Measurements from ENCODE around the gene LRCH3. TPM values are rescaled to one million over a fixed set of nuclear protein-coding genes. Genes with fewer than 3 reads are reported as not detected.

The LRCH3 gene
- total and polyA plus RNA-seq, 11 donors = 11.1 to 40.3 (median 24.0) TPM

DNA sequence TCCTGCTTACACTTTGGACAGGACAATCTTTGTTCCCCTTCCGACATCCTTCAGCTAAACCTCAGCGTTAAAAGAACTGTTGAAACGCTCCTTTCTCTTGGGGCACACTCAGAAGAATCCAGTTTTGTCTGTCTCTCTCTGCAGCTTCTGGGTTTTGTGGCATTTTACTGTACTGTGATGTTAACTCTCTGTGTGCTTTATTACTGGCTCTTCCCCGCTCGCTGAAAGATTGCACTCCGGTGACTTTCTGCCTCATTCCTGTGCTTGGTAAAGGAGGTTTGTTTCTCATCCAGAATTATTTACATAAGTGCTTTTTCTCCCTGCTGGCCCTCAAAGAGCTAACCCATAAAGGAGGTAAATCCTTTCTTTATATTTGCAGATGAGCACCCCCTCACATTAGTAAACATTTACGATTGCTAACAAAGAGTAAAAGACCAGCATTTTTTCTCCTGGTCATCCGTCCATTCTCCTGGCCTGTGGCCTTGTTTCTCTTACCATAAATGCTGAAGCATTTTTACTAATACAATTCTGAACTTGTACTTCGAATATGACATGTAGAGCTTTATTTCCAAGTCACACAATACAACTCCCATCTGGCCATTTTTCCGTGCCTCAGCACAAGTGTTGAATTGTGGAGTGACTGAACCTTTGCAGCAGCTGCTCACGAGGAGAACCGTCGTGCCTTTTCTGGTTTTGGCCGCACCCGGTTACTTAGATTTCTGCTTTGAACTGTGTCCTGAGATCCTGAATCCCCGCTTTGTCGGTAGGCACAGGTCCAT lies 89.6 kb downstream of the LRCH3 start:
- intact Hi-C loops (cut with DNase I) = no loop called here
- no peak overlapping the region for H3K27ac ChIP-seq
- no peaks in the 10 kb centered on the region for H3K9me3 ChIP-seq
- 87 to 89% (median 88%) methylated on average over 17 of the region's 17 CpGs for WGBS, 4 donors
- no peaks in the 10 kb centered on the region for H3K27me3 ChIP-seq
- DNase-seq (no peak), ATAC-seq (no peak)
- H3K36me3 ChIP-seq = peaks cover 0 to 88% (median 61%) of the 10 kb centered on the region in 9 donors
- H3K4me3 ChIP-seq = no peak overlapping the region
- TF ChIP-seq POLR2A (IDR thresholded peaks at IDR 0.05) = no peak
- TF ChIP-seq, protein P1, sequence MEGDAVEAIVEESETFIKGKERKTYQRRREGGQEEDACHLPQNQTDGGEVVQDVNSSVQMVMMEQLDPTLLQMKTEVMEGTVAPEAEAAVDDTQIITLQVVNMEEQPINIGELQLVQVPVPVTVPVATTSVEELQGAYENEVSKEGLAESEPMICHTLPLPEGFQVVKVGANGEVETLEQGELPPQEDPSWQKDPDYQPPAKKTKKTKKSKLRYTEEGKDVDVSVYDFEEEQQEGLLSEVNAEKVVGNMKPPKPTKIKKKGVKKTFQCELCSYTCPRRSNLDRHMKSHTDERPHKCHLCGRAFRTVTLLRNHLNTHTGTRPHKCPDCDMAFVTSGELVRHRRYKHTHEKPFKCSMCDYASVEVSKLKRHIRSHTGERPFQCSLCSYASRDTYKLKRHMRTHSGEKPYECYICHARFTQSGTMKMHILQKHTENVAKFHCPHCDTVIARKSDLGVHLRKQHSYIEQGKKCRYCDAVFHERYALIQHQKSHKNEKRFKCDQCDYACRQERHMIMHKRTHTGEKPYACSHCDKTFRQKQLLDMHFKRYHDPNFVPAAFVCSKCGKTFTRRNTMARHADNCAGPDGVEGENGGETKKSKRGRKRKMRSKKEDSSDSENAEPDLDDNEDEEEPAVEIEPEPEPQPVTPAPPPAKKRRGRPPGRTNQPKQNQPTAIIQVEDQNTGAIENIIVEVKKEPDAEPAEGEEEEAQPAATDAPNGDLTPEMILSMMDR (IDR thresholded peaks at IDR 0.05) = no peak
- H3K4me1 ChIP-seq = peaks cover 0 to 17% (median 0%) of the 10 kb centered on the region in 12 donors

DNA sequence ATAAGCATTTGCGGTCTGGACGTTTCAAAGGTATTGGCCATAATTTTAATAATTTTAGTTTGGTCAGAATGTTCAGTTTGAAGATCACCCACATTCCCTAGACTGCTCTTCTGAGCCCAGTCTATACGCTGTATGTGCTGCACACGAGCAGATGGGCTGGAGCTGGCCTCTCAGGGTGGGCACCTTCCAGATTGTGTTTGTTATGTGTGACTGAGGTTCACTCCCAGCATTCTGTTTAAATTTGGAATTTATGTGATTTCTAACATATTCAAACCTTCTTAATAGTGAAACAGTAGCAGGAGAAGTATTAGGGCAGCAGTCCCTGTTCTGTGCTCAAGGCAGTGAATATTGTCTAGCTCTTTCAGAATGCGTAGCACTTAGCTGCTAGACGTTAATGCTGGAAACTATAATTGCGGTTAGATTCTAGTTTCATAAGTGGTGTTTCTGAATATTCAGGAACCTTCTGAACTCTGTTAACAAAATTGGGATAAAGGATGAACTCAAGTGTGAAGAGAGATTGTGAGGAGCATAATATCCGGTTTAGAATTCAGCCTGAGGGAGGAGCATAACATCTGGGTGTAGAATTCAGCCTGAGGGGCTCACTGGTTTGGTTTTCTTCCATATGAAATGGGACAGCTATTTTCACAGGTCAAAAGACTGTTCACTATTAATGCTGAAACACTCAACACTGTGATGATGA lies 90.4 kb downstream of the LRCH3 start:
- WGBS, 4 donors = 82 to 91% (median 84%) methylated on average over 8 of the region's 8 CpGs
- intact Hi-C loops (cut with DNase I) = no loop called here
- H3K27me3 ChIP-seq = no peaks in the 10 kb centered on the region
- ATAC-seq = no peak
- peaks cover 0 to 86% (median 62%) of the 10 kb centered on the region in 9 donors for H3K36me3 ChIP-seq
- no peak for DNase-seq
- TF ChIP-seq POLR2A (IDR thresholded peaks at IDR 0.05) = no peak
- TF ChIP-seq, protein P1 (IDR thresholded peaks at IDR 0.05) = no peak
- peaks cover 0 to 17% (median 0%) of the 10 kb centered on the region in 12 donors for H3K4me1 ChIP-seq
- H3K4me3 ChIP-seq = no peak overlapping the region
- no peaks in the 10 kb centered on the region for H3K9me3 ChIP-seq
- peak overlapping the region in 2 of 12 donors; percentile 8 to 24 for H3K27ac ChIP-seq

DNA sequence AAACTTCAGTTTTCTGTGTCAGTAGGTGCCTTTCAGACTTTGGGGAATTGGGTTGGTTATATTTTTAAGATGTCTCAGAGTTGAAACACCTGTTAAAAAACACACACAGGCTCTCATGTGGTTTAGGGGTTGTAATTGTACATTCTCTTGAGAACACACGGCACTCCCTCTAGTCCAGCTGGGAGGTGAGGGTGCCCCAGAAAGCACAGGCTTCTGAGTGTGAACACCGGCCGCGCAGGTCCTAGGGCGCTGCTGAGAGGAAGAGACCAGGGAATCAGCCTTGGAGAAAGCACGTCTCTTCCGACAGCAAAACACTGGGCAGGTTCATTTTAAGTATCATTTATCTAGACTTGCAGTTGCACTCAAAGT lies 90.9 kb downstream of the LRCH3 start:
- 84 to 92% (median 89%) methylated on average over 7 of the region's 7 CpGs for WGBS, 4 donors
- no peak for DNase-seq
- Histone ChIP-seq H3K27me3 (no peaks in the 10 kb centered on the region), H3K9me3 (no peaks in the 10 kb centered on the region), H3K4me3 (no peak overlapping the region), H3K4me1 (peaks cover 0 to 17% (median 0%) of the 10 kb centered on the region in 12 donors), H3K27ac (peak overlapping the region in 1 of 12 donors; percentile 8), H3K36me3 (peaks cover 0 to 84% (median 60%) of the 10 kb centered on the region in 9 donors)
- ATAC-seq = no peak
- intact Hi-C loops (cut with DNase I) = no loop called here
- TF ChIP-seq, protein P1 (IDR thresholded peaks at IDR 0.05) = no peak
- no peak for TF ChIP-seq POLR2A (IDR thresholded peaks at IDR 0.05)

DNA sequence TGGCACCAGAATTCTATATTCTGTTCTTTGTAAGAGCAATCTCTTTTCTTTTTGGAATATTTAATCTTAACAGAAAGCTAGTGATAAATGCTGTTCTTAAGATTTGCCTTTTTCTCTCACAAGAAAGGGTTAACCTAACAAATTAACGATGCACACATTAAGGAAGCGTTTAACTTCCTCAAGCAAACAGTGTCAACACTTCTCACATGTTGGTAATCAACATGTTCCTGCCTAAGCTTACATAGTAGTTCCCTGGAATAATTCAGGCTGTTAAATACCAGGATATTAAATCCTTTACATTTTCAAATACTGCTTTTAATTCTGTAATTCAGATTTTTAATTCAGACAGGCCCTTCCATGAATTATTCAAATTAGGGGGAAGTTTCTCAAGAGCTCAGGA lies 91.5 kb downstream of the LRCH3 start:
- DNase-seq = no peak
- TF ChIP-seq, protein P1 (IDR thresholded peaks at IDR 0.05) = no peak
- no peak for TF ChIP-seq POLR2A (IDR thresholded peaks at IDR 0.05)
- Histone ChIP-seq H3K36me3 (peaks cover 0 to 82% (median 58%) of the 10 kb centered on the region in 9 donors), H3K27ac (peak overlapping the region in 1 of 12 donors; percentile 22), H3K4me1 (peaks cover 0 to 17% (median 0%) of the 10 kb centered on the region in 12 donors), H3K4me3 (no peak overlapping the region), H3K9me3 (no peaks in the 10 kb centered on the region), H3K27me3 (no peaks in the 10 kb centered on the region)
- intact Hi-C loops (cut with DNase I) = no loop called here
- no peak for ATAC-seq
- WGBS, 4 donors = 20 to 31% (median 24%) methylated on average over 2 of the region's 2 CpGs

Data from heart left ventricle (tissue), 16 donors.